ENCODE results near the gene CCDC146.
"Not testable (repeated sequence)": the region's sequence is repeated elsewhere in the genome, so short reads cannot be mapped to it uniquely, and the experiment has no call there.

The CCDC146 gene

DNA sequence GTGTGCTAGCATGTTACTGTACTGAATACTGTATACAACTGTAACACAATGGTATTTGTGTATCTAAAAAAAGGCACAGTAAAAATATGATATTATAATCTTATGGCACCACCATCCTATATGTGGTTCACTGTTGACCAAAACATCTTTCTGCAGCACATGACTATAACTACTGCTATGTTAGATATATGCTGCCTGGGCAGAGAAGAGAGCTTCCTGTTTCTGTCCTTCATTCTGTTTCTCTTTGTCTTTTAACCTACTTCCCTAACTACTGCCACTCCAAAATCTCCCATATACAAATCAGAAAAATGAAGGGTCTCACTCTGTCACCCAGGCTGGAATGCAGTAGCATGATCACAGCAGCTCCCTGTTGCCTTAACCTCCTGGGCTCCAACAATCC, 86.0 kb downstream of the CCDC146 start:
- POLR2A ChIA-PET, result no interaction called here
- TF ChIP-seq, protein P1, sequence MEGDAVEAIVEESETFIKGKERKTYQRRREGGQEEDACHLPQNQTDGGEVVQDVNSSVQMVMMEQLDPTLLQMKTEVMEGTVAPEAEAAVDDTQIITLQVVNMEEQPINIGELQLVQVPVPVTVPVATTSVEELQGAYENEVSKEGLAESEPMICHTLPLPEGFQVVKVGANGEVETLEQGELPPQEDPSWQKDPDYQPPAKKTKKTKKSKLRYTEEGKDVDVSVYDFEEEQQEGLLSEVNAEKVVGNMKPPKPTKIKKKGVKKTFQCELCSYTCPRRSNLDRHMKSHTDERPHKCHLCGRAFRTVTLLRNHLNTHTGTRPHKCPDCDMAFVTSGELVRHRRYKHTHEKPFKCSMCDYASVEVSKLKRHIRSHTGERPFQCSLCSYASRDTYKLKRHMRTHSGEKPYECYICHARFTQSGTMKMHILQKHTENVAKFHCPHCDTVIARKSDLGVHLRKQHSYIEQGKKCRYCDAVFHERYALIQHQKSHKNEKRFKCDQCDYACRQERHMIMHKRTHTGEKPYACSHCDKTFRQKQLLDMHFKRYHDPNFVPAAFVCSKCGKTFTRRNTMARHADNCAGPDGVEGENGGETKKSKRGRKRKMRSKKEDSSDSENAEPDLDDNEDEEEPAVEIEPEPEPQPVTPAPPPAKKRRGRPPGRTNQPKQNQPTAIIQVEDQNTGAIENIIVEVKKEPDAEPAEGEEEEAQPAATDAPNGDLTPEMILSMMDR (IDR thresholded peaks at IDR 0.05; ENCODE audit: control extremely low read depth, extremely low read depth, low read depth, missing control alignments), result no peak
- no peak for DNase-seq (ENCODE audit: extremely low spot score)
- CTCF ChIA-PET, result interaction anchor here (1.9 kb wide), 1 partner anchor 39 kb away, joined by 10 read pairs; no protein-coding TSS in a partner anchor

DNA sequence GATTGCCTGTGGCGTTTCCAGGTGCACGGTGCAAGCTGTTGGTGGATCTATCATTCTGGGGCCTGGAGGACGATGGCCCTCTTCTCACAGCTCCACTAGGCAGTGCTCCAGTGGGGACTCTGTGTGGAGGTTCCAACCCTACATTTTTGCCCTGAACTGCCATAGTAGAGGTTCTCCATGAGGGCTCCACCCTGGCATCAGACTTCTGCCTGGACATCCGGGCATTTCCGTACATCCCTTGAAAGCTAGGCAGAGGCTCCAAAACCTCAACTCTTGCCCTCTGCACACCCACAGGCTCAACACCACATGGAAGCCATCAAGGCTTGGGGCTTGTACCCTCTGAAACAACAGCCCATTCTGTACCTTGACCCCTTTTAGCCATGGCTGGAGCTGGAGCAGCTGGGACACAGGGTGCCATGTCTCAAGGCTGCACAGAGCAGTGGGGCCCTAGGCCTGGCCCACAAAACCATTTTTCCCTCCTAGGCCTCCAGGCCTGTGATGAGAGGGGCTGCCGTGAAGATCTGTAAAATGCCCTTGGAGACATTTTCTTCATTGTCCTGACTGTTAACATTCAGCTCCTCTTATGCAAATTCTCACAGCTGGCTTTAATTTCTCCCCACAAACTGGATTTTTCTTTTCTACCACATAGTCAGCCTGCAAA, 87.2 kb downstream of the CCDC146 start:
- TF ChIP-seq, protein P1 (IDR thresholded peaks at IDR 0.05; ENCODE audit: control extremely low read depth, extremely low read depth, low read depth, missing control alignments), result no peak
- ChIA-PET POLR2A (no interaction called here), CTCF (interaction anchor here (1.5 to 1.9 kb wide), 2 partner anchors 17 to 37 kb away, joined by 4 to 10 read pairs; no protein-coding TSS in a partner anchor)
- no peak for DNase-seq (ENCODE audit: extremely low spot score)

DNA sequence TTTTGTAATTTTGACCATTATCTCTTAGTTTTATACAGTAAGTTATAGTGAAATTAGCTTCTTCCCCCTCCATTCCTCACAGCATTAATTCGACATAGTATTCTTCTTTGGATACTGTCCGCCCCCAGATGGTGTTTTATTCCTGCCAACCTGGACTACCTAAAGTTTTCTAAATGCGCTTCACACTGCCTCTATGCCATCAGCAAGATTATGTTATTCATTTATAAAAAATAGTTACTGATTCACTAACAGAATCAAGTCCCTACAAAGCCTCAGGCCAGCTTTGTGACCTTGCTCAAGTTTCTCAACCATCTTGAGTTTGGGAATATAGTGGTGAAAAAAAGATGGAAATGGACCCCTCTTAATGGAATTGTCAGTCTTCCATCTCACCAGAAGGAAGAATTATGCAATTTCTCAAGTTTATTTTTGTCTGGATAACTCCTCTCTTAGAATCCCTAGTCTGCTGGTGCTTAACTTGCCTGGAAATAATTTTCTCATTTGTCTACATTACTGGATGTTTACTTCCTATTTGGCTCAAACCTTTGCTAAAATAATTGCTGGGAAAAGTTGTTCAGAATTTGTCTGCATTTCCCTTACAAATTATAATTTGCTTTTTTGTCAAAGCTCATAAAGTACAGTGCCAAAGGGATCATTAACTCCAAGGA, 93.9 kb downstream of the CCDC146 start:
- DNase-seq (ENCODE audit: extremely low spot score), result no peak
- TF ChIP-seq, protein P1 (IDR thresholded peaks at IDR 0.05; ENCODE audit: control extremely low read depth, extremely low read depth, low read depth, missing control alignments), result no peak
- POLR2A ChIA-PET, result no interaction called here
- CTCF ChIA-PET, result interaction anchor here (0.9 to 2.9 kb wide), 3 partner anchors 11 to 31 kb away, joined by 3 to 8 read pairs (median 4); partner anchors contain the start of gene FGL2

DNA sequence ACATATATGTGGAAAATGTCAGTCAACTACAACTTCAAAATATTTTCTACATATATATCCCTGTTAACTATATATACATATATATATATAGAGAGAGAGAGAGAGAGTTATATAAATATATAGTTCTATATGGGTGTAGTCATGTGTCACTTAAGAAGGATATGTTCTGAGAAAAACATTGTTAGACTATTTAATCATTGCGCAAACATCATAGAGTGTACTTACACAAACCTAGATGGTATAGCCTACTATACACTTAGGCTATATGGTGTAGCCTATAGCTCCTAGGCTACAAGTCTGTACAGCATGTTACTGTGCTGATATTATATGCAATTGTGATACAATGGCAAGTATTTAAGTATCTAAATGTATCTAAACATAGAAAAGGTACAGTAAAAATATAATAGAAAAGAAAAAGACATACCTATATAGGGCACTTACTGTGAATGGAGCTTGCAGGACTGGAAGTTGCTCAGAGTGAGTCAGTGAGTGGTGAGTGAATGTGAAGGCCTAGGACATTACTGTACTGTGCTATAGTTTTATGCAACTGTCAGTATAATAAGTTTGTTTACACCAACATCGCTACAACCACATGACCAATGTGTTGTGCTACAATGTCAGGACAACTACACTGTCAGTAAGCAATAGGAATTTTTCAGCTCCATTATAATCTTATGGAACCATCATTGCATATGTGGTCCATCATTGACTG, 95.2 kb downstream of the CCDC146 start:
- TF ChIP-seq, protein P1 (IDR thresholded peaks at IDR 0.05; ENCODE audit: control extremely low read depth, extremely low read depth, low read depth, missing control alignments), result no peak
- no peak for DNase-seq (ENCODE audit: extremely low spot score)
- POLR2A ChIA-PET, result interaction anchor here (0.7 kb wide), 1 partner anchor 30 kb away, joined by 6 read pairs; no protein-coding TSS in a partner anchor
- CTCF ChIA-PET, result interaction anchor here (2.1 to 2.9 kb wide), 2 partner anchors 29 kb away, joined by 7 to 8 read pairs; no protein-coding TSS in a partner anchor

DNA sequence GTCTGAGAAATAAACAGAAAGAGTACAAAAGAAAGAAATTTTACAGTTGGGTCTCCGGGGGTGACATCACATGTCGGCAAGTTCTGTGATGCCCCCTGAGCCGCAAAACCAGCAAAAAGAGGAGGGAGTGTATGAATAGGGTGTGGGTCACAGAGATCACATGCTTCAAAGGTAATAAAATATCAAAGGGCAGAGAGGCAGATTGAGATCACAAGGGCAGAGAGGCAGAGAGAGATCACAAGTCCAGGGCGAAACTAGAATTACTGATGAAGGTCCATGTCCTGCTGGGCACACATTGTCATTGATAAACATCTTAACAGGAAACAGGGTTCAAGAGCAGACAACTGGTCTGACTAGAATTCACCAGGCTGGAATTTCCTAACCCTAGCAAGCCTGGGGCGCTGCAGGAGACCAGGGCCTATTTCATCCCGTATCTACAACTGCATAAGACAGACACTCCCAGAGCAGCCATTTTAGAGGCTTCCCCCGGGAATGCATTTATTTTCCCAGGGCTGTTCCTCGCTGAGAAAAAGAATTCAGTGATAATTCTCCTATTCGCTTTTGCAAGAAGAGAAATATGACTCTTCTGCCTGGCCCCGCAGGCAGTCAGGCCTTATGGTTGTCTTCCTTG, 97.4 kb downstream of the CCDC146 start:
- POLR2A ChIA-PET; DNase-seq (ENCODE audit: extremely low spot score): not testable (repeated sequence)
- CTCF ChIA-PET, result interaction anchor here (2.1 kb wide), 1 partner anchor 27 kb away, joined by 7 read pairs; no protein-coding TSS in a partner anchor

DNA sequence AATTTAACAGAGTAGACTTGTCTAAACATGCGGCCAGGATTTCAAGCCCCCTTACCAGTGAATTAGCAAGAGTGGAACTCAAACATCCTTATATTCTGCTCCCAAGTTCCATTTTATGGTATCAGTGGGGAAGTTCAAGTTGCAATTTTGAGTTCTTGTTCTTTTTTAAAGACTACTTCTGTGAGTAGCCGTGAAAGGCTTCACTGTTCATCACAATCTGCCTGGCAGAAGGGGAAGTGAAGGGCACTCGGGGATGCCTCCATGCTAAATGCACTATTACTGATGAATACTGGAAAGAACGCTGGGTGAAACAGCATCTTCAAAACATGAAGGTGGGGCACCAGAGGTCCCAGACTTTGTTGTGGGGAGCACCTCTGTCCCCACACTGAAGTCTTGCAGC, 99.7 kb downstream of the CCDC146 start:
- POLR2A ChIA-PET, result no interaction called here
- CTCF ChIA-PET, result no interaction called here
- TF ChIP-seq, protein P1 (IDR thresholded peaks at IDR 0.05; ENCODE audit: control extremely low read depth, extremely low read depth, low read depth, missing control alignments), result no peak
- no peak for DNase-seq (ENCODE audit: extremely low spot score)

All from GM10248 (cell line).